Mesenchymal stem cell (in vitro differentiated cells and primary cell): ENCODE measurements around the gene TRIM6.
A peak's percentile ranks its signal among the peaks of the same experiment; 100 is the strongest.

Experiments
- DNase-seq: peaks from one replicate; pipeline ENCODE4 v3.0.0-alpha.2; 2013
- H2AFZ ChIP-seq: one replicate; pipeline ENCODE4 v1.6.1; 2013; ENCODE audit warnings: low read depth, mild to moderate bottlenecking, control low read depth, inconsistent platforms, low read length, moderate library complexity
- H2AK5ac ChIP-seq: 2 replicates; pipeline ENCODE4 v1.6.1; 2013; ENCODE audit warnings: low read length, moderate library complexity, mild to moderate bottlenecking, inconsistent platforms; ENCODE audit not compliant: severe bottlenecking
- H2BK120ac ChIP-seq: one replicate; pipeline ENCODE4 v1.6.1; 2013; ENCODE audit warnings: low read depth, mild to moderate bottlenecking, inconsistent platforms, low read length, moderate library complexity
- H2BK12ac ChIP-seq, 2 experiments: one replicate each; pipeline ENCODE4 v1.6.1; 2013; ENCODE audit warnings: inconsistent platforms in 2 of 2, low read length in 2 of 2, mild to moderate bottlenecking in 2 of 2, moderate library complexity in 2 of 2, control low read depth in 1 of 2
- H2BK15ac ChIP-seq: one replicate; pipeline ENCODE4 v1.6.1; 2013; ENCODE audit warnings: mild to moderate bottlenecking, low read depth, inconsistent platforms; ENCODE audit not compliant: poor library complexity, severe bottlenecking
- H2BK5ac ChIP-seq: 2 replicates; pipeline ENCODE4 v1.6.1; 2013; ENCODE audit warnings: low read depth, mild to moderate bottlenecking, low read length, control low read depth, inconsistent platforms; ENCODE audit not compliant: poor library complexity, severe bottlenecking
- H3K14ac ChIP-seq, 2 experiments: one replicate each; pipeline ENCODE4 v1.6.1; 2013; ENCODE audit warnings: inconsistent platforms in 2 of 2, low read length in 2 of 2, control low read depth in 1 of 2, mild to moderate bottlenecking in 1 of 2, moderate library complexity in 1 of 2
- H3K18ac ChIP-seq, 2 experiments: one replicate each; pipeline ENCODE4 v1.6.1; 2013; ENCODE audit warnings: inconsistent platforms in 2 of 2, low read length in 2 of 2, control low read depth in 1 of 2, low read depth in 1 of 2, mild to moderate bottlenecking in 1 of 2
- H3K23ac ChIP-seq, 2 experiments: one replicate each; pipeline ENCODE4 v1.6.1; 2013; ENCODE audit warnings: inconsistent platforms in 2 of 2, low read length in 2 of 2, mild to moderate bottlenecking in 2 of 2, moderate library complexity in 2 of 2, control low read depth in 1 of 2
- H3K27ac ChIP-seq: 2 replicates; pipeline ENCODE4 v1.5.1; 2013; ENCODE audit warnings: mild to moderate bottlenecking, moderate library complexity, low read length, control low read depth, inconsistent platforms; ENCODE audit not compliant: poor library complexity, severe bottlenecking
- H3K27me3 ChIP-seq, 2 experiments: 2 replicates each; pipeline versions ENCODE4 v1.6.1 to v1.7.0; 2013; ENCODE audit warnings: low read length in 2 of 2, mild to moderate bottlenecking in 2 of 2, moderate library complexity in 2 of 2, control low read depth in 1 of 2, inconsistent platforms in 1 of 2; ENCODE audit not compliant: control insufficient read depth in 1 of 2, insufficient read depth in 1 of 2
- H3K36me3 ChIP-seq, 2 experiments: 2 replicates each; pipeline versions ENCODE4 v1.6.1 to v1.7.0; 2013; ENCODE audit warnings: low read length in 2 of 2, control low read depth in 1 of 2, inconsistent platforms in 1 of 2, low read depth in 1 of 2, mild to moderate bottlenecking in 1 of 2; ENCODE audit not compliant: insufficient read depth in 2 of 2, control insufficient read depth in 1 of 2
- H3K4ac ChIP-seq, 2 experiments: one replicate each; pipeline ENCODE4 v1.6.1; 2013; ENCODE audit warnings: inconsistent platforms in 2 of 2, low read length in 2 of 2, mild to moderate bottlenecking in 2 of 2, moderate library complexity in 2 of 2, control low read depth in 1 of 2, low read depth in 1 of 2
- H3K4me1 ChIP-seq: 2 replicates; pipeline ENCODE4 v1.6.1; 2013; ENCODE audit warnings: low read depth, low read length, control low read depth; ENCODE audit not compliant: control insufficient read depth, insufficient read depth
- H3K4me2 ChIP-seq: 2 replicates; pipeline ENCODE4 v1.6.1; 2013; ENCODE audit warnings: low read length, mild to moderate bottlenecking, inconsistent platforms; ENCODE audit not compliant: poor library complexity, severe bottlenecking
- H3K4me3 ChIP-seq, 2 experiments: 2 replicates each; pipeline versions ENCODE4 v1.5.1 to v1.7.0; 2013; ENCODE audit warnings: low read length in 2 of 2, mild to moderate bottlenecking in 2 of 2, control low read depth in 1 of 2, low read depth in 1 of 2; ENCODE audit not compliant: insufficient read depth in 1 of 2
- H3K79me1 ChIP-seq: replicated peaks from 2 replicates; pipeline ENCODE4 v1.6.1; 2013; ENCODE audit warnings: mild to moderate bottlenecking, control low read depth, low read length, inconsistent platforms; ENCODE audit not compliant: poor library complexity, severe bottlenecking
- H3K9ac ChIP-seq: 2 replicates; pipeline ENCODE4 v1.7.0; 2013; ENCODE audit warnings: mild to moderate bottlenecking, low read length, moderate library complexity
- H3K9me3 ChIP-seq: 2 replicates; pipeline ENCODE4 v1.7.0; 2013; ENCODE audit warnings: mild to moderate bottlenecking, low read length; ENCODE audit not compliant: control insufficient read depth
- H4K8ac ChIP-seq: one replicate; pipeline ENCODE4 v1.6.1; 2013; ENCODE audit warnings: inconsistent platforms, mild to moderate bottlenecking, low read length, moderate library complexity
- H4K91ac ChIP-seq: one replicate; pipeline ENCODE4 v1.6.1; 2013; ENCODE audit warnings: mild to moderate bottlenecking, low read length, inconsistent platforms
- WGBS: methylation state at CpG from one replicate; pipeline ENCODE4 v1.1.7; 2013; ENCODE audit warnings: mixed read lengths; 5-methylcytosine and 5-hydroxymethylcytosine counted together

The TRIM6 gene

DNA sequence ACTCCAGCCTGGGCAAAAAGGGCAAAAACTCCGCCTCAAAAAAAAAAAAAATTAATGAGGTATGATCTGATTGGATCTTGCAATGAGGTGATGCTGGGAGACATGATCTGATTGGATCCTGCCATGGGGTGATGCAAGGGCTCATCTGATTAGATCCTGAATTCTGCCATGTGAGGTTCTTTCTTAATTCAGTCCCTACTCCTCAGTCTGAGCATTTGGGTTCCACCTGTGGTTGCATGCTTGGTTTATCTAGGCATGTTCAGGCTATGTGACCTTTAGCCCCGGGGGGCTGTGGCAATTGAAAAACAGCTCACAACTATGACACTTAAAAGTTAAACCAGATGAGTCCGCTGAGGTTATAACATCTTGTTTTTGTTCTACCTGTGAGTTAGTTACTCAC, 4.8 kb upstream of the TRIM6 start:
- Histone ChIP-seq H3K14ac (no peak overlapping the region), H4K91ac (no peak overlapping the region), H3K4me2 (no peak overlapping the region), H2BK12ac (no peak overlapping the region), H3K9me3 (no peaks in the 10 kb centered on the region), H4K8ac (no peak overlapping the region), H3K4me3 (no peak overlapping the region), H3K4ac (no peak overlapping the region), H3K18ac (no peak overlapping the region), H3K79me1 (no peaks in the 10 kb centered on the region), H2AK5ac (no peak overlapping the region), H2BK5ac (no peak overlapping the region), H3K4me1 (peaks cover 3% of the 10 kb centered on the region), H3K23ac (no peak overlapping the region), H3K27me3 (no peaks in the 10 kb centered on the region), H3K27ac (peak overlapping the region; percentile 38), H2BK15ac (no peak overlapping the region), H3K9ac (no peak overlapping the region), H3K36me3 (no peaks in the 10 kb centered on the region), H2BK120ac (no peak overlapping the region), H2AFZ (no peak overlapping the region)
- DNase-seq: no peak
- 92% methylated on average over 3 of the region's 3 CpGs for WGBS

DNA sequence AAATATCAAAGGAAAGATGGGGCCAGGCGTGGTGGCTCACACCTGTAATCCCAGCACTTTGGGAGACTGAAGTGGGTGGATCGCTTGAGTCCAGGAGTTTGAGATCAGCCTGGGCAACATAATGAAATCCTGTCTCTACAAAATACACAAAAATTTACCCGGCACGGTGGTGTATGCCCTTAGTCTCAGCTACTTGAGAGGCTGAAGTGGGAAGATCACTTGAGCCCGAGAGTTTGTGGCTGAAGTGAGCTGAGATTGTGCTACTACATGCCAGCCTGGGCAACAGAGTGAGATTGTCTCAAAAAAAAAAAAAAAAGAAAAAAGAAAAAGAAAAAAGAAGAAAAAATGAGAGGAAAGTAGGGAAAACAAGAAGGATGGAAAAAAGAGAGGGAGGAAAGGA, 3.8 kb upstream of the TRIM6 start:
- 93% methylated on average over 4 of the region's 5 CpGs for WGBS
- no peak overlapping the region for H2BK120ac ChIP-seq
- H3K79me1 ChIP-seq: peaks cover 2% of the 10 kb centered on the region
- no peak for DNase-seq
- H2AFZ ChIP-seq: no peak overlapping the region
- no peak overlapping the region for H2BK12ac ChIP-seq
- no peak overlapping the region for H3K18ac ChIP-seq
- H4K8ac ChIP-seq: no peak overlapping the region
- H2BK15ac ChIP-seq: no peak overlapping the region
- no peak overlapping the region for H3K9ac ChIP-seq
- no peak overlapping the region for H2BK5ac ChIP-seq
- no peak overlapping the region for H4K91ac ChIP-seq
- H3K4ac ChIP-seq: no peak overlapping the region
- no peaks in the 10 kb centered on the region for H3K9me3 ChIP-seq
- no peak overlapping the region for H3K14ac ChIP-seq
- H3K36me3 ChIP-seq: no peaks in the 10 kb centered on the region
- no peak overlapping the region for H3K27ac ChIP-seq
- no peak overlapping the region for H2AK5ac ChIP-seq
- H3K23ac ChIP-seq: no peak overlapping the region
- peaks cover 4% of the 10 kb centered on the region for H3K4me1 ChIP-seq
- H3K27me3 ChIP-seq: no peaks in the 10 kb centered on the region
- H3K4me2 ChIP-seq: no peak overlapping the region
- H3K4me3 ChIP-seq: no peak overlapping the region

DNA sequence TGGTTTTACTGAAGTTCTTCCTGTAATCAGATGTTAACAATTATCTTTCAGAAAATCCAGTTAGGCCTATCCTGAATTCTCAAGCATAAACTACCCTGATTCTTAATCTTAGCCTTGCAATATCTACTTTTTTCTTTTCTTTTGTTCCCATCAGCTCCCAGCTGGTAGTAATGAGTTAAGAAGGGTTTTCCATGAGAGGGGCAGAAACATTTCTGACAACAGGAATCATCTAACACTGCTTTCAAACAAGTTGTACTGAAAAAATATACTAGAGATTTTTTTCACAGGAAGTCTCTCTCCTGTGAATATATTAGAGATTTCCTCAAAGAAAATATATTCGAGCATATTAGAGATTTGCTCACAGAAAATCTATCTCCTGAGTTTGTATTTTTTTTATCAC, 3.3 kb upstream of the TRIM6 start:
- WGBS: no CpG with 5 or more reads among the region's 1 CpG
- Histone ChIP-seq H2BK120ac (no peak overlapping the region), H3K36me3 (no peaks in the 10 kb centered on the region)

DNA sequence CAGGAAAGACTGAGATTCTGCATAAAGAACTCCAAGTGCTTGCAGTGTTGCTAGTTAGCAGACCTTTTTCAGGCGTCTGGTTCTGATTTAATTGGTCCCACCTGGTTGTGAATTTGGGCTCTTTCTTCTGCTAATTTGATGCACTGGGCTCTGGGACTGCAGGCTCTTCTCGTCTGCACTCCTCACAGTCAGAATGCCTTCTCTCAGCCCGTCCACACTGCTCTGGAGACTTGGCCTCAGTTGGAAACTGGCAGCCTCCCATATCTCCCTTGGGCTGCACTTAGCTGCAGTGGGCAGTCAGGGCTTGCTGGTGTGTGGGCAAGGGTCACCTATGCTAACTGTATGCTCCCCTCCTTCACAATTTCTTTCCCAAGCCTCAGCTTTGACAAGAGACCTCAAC, 1.5 kb downstream of the TRIM6 start:
- peak overlapping the region; percentile 94 for H2AK5ac ChIP-seq
- no peak overlapping the region for H2AFZ ChIP-seq
- peak overlapping the region; percentile 27 for H2BK120ac ChIP-seq
- no peak overlapping the region for H3K27ac ChIP-seq
- DNase-seq: no peak
- peak overlapping the region in 1 of 2 experiments; percentile 92 for H3K4me3 ChIP-seq
- H4K8ac ChIP-seq: peak overlapping the region; percentile 80
- H3K9me3 ChIP-seq: no peaks in the 10 kb centered on the region
- H2BK15ac ChIP-seq: no peak overlapping the region
- peak overlapping the region; percentile 89 for H3K9ac ChIP-seq
- H3K4me2 ChIP-seq: peak overlapping the region; percentile 68
- H3K23ac ChIP-seq: peak overlapping the region in 1 of 2 experiments; percentile 72
- H3K36me3 ChIP-seq: no peaks in the 10 kb centered on the region
- no peak overlapping the region for H2BK5ac ChIP-seq
- 41% methylated on average over 3 of the region's 3 CpGs for WGBS
- peak overlapping the region in 1 of 2 experiments; percentile 56 for H3K18ac ChIP-seq
- peak overlapping the region in 1 of 2 experiments; percentile 71 for H2BK12ac ChIP-seq
- H3K27me3 ChIP-seq: no peaks in the 10 kb centered on the region
- H3K79me1 ChIP-seq: peaks cover 8% of the 10 kb centered on the region
- peaks cover 11% of the 10 kb centered on the region for H3K4me1 ChIP-seq
- peak overlapping the region in 1 of 2 experiments; percentile 24 for H3K14ac ChIP-seq
- H3K4ac ChIP-seq: peak overlapping the region in 1 of 2 experiments; percentile 30
- no peak overlapping the region for H4K91ac ChIP-seq

More for the DNA sequence above, 3.3 kb upstream of the TRIM6 start:
- Histone ChIP-seq H3K23ac (no peak overlapping the region), H3K4ac (no peak overlapping the region), H3K4me3 (no peak overlapping the region), H3K9ac (no peak overlapping the region), H2AK5ac (no peak overlapping the region), H3K14ac (no peak overlapping the region), H4K91ac (no peak overlapping the region), H2AFZ (no peak overlapping the region), H2BK5ac (no peak overlapping the region), H3K79me1 (peaks cover 7% of the 10 kb centered on the region), H3K4me1 (peaks cover 8% of the 10 kb centered on the region), H4K8ac (no peak overlapping the region), H3K9me3 (no peaks in the 10 kb centered on the region), H3K4me2 (no peak overlapping the region), H2BK12ac (no peak overlapping the region), H3K27ac (peak overlapping the region; percentile 23), H2BK15ac (no peak overlapping the region), H3K18ac (no peak overlapping the region), H3K27me3 (no peaks in the 10 kb centered on the region)
- DNase-seq: no peak
